ENCODE data around the gene GPR84. TPM values are rescaled to one million over a fixed set of nuclear protein-coding genes. Genes with fewer than 3 reads are reported as not detected.

Gene GPR84
- total RNA-seq, 1 donor from 2014 or later = 0.16 TPM

DNA sequence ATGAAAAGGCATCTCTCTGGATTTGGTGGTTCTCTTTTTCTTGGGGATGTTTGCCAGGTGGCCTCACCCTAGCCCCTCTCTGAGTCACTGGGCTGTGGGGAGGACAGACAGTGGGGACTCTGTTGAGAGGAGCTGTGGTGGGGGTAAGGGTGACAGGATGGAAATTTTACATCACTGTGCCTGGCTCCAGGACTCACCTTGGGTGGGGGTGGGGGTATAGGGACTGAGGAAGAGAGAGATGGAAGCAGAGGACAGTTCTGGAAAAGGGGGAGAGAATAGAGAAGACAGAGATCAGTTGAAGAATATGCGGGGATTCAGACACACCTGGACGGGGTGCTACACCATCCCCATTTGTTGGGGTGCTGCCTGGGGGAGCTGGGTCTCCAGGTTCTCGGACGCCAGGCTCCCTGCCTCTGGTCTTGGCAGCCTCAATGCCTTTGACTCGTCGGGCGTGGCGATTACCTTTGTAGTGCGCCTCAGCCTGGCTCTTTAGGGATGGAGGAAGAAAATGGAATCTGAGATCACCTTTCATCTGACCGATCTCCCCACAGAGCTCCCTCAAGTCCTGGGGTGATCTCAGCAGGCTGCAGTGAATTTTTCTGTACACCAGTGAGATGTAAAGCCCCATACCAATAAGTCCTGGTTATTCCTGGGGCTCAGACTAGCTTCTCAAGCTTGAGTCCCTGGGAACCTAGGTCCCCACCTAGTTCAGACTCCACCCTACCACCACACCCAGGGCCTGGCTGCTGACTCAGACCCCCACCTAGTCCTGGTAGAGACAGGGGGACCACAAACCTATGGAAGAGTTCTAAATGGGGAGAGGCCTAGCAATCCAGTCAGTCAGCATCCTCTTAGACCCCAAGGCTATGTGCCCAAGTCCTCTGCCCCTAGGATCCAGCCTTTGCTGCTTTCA is 9.6 kb upstream of the GPR84 start:
- DNase-seq = no peak

DNA sequence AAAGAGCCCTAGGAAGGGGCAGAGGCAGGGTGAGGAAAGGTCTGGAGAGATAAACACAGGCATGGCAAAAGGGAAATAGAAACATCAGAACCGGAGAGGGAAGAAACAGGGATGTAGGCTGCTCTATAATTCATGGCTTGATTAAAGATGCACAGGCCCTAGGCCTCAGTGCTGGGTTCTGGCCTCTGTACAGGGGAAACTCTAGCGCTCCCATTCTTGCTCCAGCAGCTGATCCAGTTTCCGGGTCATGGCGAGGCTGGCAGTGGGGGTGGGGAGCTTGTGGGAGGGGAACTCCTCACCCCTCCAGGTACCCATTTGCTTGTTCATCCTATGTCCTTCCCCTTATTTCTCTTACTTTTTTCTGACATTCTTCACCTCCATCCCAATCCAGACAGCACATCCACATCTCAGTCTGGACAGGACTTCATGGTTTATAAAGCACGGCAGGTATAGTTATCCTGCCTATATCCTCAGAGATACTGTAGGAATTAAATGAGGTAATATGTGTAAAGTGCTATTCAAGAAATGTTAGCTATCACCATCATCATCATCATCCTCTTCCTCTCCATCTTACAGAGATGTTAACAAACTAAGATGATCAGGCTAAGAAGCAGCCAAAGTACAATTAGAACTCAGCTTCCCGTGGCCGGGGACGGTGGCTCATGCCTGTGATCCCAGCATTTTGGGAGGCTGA is 8.0 kb upstream of the GPR84 start:
- no peak for DNase-seq

GRCh38 chr12:54371328-54372112 is 7.2 kb upstream of the GPR84 start:
- no peak for DNase-seq

GRCh38 chr12:54370171-54370730 is 6.0 kb upstream of the GPR84 start:
- peak; percentile 69 for DNase-seq

DNA sequence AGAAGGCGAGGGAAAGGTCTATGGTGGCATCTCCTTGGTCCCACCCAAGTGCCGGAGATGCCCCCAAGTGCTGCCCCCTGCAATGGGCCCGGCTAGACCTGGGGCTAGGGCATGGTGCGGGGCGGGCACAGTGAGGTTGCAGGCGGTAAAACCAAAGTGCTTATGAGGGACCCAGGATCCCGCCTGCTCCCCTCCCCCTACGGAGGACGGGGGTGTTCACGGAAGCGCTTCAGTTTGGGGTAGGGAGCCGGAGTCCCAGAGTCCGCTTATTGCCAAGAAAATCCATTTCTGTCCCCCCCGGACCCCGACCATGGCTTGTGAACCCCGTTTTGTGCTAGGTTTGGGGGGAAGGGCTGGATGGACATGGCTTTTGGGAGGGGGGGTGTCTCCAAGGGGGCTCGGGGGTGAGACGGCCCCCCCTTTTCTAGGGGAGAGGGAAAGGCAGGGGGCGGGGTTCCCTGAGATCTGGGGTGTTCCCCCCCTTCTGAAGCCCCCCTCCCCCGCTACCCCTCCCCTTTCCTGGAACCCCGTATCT is 5.4 kb upstream of the GPR84 start:
- no peak for DNase-seq

DNA sequence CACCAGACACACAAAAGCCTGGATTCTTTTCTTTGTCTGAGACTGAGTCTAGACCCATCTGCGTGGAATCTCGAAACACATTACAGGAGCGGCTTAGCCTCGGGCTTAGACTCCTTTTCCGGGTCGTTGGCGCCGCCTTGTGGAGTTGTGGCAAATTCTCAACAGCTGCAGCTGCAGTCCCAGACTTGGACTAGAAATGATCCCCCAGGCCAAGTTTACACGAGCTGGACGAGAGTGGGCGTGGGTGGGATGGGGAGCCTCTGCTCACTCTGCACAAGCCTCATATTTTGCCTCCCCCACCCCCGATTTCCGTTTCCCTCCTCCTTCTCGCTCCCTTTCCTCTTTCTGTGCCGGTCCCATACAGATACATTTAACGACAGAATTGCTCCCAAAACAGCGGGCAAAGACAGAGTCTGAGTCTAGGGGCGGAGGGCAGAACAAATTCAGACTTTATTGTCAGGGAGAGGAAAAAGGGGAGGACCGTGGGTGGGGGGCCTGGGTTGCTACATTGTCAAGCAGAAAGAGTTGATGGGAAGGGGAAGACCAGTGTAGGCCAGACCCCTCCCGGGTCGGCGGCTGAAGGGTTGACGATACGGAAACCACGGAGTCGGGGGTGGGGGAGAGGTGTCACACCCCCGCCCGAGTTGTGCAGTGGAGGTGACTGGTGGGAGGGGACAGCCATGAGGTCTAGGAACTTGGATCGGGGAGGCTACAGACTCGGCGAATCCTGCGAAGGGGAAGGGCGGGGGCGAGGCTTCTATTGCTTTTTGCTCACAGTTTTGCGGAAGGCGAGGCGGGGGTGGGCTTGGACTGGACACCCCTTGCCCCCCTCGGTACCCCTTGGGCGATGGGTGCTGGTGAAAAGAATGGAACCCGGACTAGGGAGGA is 4.7 kb upstream of the GPR84 start:
- DNase-seq = peak; percentile 66

- no peak for DNase-seq
Observed at GRCh38 chr12:54368025-54368708, 3.9 kb upstream of the GPR84 start.

DNA sequence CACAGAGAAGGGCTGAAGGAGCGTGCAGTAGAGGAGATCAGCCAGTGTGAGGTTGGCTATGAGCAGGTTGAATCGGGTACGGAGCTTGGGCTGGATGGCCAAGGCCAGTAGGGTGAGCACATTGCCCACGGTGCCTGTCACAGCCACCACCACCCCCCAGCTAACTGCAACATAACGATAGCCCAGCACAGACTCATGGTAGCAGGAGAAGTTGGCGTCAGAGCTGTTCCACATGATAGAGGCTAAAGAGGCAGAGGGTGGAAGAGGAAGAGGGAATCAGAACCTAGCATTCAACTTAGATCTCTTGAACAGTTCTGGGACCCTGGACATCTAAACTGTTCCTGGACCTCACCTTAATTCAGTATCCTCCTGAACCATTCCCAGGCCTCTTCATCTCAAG is 668 bp downstream of the GPR84 start:
- no peak for DNase-seq

DNA sequence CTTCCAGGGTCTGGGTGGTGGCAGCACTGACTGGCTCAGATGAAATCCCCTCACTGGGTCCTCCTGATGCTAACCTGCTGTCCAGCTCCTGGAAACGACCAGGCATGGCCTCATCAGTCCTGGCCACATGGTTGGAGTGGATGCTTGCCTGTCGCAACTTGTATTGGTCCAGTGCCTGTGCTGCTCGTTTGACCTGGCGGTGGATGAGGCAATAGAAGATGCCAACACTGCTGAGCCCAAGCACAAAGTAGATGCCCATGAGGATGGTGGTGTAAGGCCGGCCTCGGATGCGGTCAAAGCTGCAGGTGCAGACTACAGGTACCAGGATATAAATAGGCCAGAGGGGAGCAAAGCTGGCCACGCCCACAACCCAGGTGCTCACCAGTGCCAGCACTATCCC is 1.2 kb downstream of the GPR84 start:
- no peak for DNase-seq

DNA sequence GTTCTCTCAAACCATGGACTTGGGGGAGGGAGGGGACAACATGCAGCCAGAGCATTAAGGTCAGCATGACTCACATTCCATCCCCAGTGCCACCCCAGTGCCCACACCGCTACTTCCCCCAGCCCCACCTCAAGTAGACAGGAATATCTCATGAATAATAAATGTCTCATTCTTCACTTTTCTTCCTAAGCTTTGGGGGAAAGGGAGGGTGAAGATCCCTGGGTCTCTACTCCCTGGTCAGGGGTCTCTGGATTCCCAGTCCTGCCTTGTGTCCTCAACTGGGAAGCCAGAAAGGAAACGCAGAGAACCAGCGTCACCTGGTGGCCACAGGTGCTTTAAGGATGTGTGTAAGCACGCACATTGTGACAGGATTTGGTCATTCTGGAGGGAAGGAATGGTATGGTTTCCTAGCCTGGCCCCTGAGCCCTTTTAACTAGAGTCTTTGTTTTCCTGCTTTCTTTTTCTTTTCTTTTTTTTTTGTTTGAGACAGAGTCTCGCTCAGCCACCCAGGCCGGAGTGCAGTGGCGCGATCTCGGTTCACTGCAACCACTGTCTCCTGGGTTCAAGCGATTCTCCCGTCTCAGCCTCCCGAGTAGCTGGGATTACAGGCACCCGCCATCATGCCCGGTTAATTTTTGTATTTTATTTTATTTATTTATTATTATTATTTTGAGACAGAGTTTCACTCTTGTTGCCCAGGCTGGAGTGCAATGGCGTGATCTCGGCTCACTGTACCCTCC is 3.4 kb downstream of the GPR84 start:
- DNase-seq = peak; percentile 48

GRCh38 chr12:54359762-54360351 is 4.4 kb downstream of the GPR84 start:
- no peak for DNase-seq

DNA sequence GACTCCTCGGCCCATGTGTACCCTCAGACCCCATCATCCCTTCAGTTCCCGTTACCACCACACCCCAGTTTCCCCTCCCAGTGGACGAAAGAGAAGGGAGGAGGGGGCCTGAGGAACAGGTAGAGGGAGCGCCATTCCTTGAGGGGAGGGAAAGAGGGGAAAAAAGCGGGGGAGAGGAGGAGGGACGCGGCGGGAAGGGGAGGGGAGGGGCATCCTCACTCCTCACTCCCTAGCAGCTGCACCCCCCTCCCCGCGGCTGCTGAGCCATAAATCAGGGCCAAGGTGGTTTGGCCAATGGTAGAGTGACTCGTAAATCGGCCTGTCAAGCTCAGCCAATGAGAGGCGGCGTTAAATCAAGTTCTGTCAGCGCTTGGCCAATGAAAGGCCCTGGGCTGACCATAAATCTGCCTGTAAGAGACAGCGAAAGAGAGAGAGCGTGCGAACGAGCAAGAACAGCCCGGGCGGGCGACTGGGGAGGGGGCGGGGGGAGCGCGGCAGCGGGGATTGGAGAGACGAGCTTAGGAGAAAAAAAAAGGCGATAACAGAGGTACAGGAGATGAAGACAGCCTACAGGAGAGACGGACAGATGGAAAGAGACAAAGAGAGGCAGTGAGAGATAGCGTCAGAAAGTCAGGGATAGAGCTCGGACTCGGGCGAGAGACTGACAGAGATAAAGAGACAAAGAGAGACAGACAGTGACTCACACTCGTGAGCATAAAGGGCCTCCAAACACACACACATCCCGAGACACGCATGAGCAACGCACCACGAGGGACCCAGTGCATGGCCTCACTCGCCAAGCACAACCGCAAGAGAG is 5.1 kb downstream of the GPR84 start:
- peak; percentile 98 for DNase-seq

DNA sequence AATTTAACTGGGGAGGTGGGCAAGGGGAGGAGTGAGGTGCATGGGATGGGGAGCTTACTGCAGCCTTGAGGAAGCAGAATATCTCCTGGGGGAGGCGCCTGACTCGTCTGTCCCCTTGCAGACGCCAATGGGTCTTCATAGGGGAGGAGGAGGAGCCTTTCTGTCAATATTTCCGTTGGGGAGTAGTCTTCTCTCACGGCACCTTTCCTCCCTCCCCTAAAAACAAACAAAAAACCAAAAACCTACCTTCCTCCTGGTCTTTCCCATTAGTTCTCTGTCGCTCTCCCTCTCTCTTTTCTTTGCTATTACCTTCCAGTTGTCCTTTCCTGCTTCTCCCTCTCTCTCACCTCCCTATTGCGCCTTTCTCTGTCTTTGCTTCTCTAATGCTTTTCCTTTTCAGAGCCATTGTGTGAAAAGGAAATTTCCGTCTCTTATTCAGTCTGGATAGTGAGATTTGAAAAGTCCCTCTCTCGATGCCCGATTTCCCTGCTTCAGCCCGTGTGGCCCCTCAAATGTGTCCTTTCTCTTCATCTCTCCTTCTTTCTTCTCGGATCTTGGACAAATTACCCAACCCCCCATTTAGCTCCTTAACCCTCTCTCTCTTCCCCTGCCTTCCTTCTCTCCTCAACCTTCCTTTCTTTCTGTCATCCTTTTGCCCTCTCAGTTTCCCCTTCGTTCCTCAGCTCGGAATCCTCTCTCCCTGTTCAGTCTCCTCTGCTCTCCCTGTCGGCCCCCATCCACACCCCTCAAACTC is 5.9 kb downstream of the GPR84 start:
- peak; percentile 30 for DNase-seq

- DNase-seq = no peak
Observed at GRCh38 chr12:54357506-54358190, 6.6 kb downstream of the GPR84 start.

- DNase-seq = no peak
Observed at GRCh38 chr12:54356951-54357356, 7.3 kb downstream of the GPR84 start.

DNA sequence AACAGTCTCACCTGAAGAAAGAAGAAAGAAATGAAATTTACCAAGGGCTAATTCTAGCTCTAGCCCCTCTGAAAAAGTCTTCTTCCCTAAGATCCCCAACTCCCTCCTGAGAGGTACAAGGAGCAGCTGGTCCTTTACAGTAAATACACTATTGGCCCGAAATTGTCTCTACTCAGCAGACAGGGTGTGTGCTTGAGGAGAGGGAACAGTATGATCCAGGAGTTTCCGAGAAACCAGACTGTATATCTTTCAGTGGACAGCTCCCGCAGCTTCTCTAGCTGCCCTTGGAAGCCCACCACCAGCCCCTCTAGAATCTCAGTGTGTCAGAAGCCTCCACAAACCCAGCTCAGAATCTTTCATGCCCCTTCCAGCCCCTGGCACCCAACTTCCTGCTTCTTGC is 8.1 kb downstream of the GPR84 start:
- DNase-seq = no peak

Measured in occipital lobe (tissue), 2 donors.